ENCODE results near the gene TRAPPC5.

TRAPPC5 gene

GRCh38 chr19:7678971-7679751, 1.5 kb upstream of the TRAPPC5 start:
- Histone ChIP-seq H3K4me1 (ENCODE audit: control insufficient read depth in 1 of 2, insufficient read depth in 1 of 2, low read depth in 1 of 2, low read length in 1 of 2) (peaks cover 79 to 81% of the 10 kb centered on the region in 2 experiments), H3K27me3 (no peaks in the 10 kb centered on the region), H3K36me3 (peaks cover 25% of the 10 kb centered on the region), H3K9me3 (no peaks in the 10 kb centered on the region), H3K4me3 (ENCODE audit: low read depth in 1 of 2, low read length in 1 of 2) (peak overlapping the region; percentile 61 to 100), H3K27ac (peak overlapping the region; percentile 96)
- TF ChIP-seq, protein P1, sequence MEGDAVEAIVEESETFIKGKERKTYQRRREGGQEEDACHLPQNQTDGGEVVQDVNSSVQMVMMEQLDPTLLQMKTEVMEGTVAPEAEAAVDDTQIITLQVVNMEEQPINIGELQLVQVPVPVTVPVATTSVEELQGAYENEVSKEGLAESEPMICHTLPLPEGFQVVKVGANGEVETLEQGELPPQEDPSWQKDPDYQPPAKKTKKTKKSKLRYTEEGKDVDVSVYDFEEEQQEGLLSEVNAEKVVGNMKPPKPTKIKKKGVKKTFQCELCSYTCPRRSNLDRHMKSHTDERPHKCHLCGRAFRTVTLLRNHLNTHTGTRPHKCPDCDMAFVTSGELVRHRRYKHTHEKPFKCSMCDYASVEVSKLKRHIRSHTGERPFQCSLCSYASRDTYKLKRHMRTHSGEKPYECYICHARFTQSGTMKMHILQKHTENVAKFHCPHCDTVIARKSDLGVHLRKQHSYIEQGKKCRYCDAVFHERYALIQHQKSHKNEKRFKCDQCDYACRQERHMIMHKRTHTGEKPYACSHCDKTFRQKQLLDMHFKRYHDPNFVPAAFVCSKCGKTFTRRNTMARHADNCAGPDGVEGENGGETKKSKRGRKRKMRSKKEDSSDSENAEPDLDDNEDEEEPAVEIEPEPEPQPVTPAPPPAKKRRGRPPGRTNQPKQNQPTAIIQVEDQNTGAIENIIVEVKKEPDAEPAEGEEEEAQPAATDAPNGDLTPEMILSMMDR (IDR thresholded peaks at IDR 0.05), result peak; percentile 13

DNA sequence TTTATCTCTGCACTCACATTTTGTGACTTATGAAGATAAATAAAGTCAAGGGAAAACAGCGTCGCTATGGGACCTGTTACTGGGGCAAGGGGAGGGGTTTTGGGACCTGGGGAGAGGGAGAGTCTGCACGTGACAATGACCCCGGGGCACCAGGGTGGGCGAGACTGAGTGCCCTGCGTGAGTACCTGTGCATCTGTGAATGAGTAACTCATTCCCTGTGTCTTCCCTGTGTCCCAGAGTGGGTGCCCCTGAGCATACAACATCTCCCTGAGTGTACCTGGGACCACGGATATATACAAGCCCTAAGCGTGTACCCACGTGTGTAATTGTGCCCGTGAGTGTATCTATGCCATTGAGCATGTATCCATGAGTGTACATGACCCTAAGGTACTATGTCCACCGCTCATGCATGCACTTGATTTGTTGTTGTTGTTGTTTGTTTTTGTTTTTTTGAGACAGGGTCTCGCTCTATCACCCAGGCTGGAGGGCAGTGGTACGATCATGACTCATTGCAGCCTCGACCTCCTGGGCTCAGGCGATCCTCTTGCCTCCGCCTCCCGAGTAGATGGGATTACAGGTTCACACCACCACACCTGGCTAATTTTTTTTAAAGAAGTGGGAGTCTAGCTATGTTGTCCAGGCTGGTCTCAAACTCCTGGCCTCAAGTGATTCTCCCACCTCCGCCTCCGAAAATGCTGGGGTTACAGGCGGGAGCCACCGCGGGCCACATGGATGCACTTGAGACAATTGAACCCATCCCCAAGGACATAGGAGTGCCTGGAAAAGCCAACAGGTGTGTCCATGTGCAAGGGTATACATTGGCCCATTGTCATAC, 645 bp upstream of the TRAPPC5 start:
- H3K4me1 ChIP-seq (ENCODE audit: control insufficient read depth in 1 of 2, insufficient read depth in 1 of 2, low read depth in 1 of 2, low read length in 1 of 2), result peaks cover 71 to 73% of the 10 kb centered on the region in 2 experiments
- peak overlapping the region; percentile 97 to 100 for H3K4me3 ChIP-seq (ENCODE audit: low read depth in 1 of 2, low read length in 1 of 2)
- TF ChIP-seq, protein P1 (IDR thresholded peaks at IDR 0.05), result no peak

GRCh38 chr19:7681340-7682174, 924 bp downstream of the TRAPPC5 start:
- no peaks in the 10 kb centered on the region for H3K27me3 ChIP-seq
- H3K9me3 ChIP-seq, result no peaks in the 10 kb centered on the region
- TF ChIP-seq, protein P1 (IDR thresholded peaks at IDR 0.05), result peak; percentile 79
- peaks cover 41% of the 10 kb centered on the region for H3K36me3 ChIP-seq
- H3K4me3 ChIP-seq (ENCODE audit: low read depth in 1 of 2, low read length in 1 of 2), result peak overlapping the region; percentile 97 to 100
- peaks cover 55 to 57% of the 10 kb centered on the region in 2 experiments for H3K4me1 ChIP-seq (ENCODE audit: control insufficient read depth in 1 of 2, insufficient read depth in 1 of 2, low read depth in 1 of 2, low read length in 1 of 2)
- H3K27ac ChIP-seq, result peak overlapping the region; percentile 96

More for the DNA sequence above, 645 bp upstream of the TRAPPC5 start:
- Histone ChIP-seq H3K27ac (peak overlapping the region; percentile 96), H3K9me3 (no peaks in the 10 kb centered on the region), H3K36me3 (peaks cover 31% of the 10 kb centered on the region), H3K27me3 (no peaks in the 10 kb centered on the region)

- Histone ChIP-seq H3K9me3 (no peaks in the 10 kb centered on the region), H3K4me3 (ENCODE audit: low read depth in 1 of 2, low read length in 1 of 2) (peak overlapping the region; percentile 97 to 100), H3K4me1 (ENCODE audit: control insufficient read depth in 1 of 2, insufficient read depth in 1 of 2, low read depth in 1 of 2, low read length in 1 of 2) (peaks cover 48 to 49% of the 10 kb centered on the region in 2 experiments), H3K27me3 (no peaks in the 10 kb centered on the region), H3K27ac (peak overlapping the region; percentile 96), H3K36me3 (peaks cover 41% of the 10 kb centered on the region)
- TF ChIP-seq, protein P1 (IDR thresholded peaks at IDR 0.05), result no peak
Observed at GRCh38 chr19:7682175-7682855, 1.7 kb downstream of the TRAPPC5 start.
